Right kidney (tissue), 1 donor: ENCODE results near the gene DCDC2C.

Source experiments
- DNase-seq: peaks from one replicate; pipeline ENCODE4 v3.0.0-alpha.2; 2016

Gene DCDC2C

DNA sequence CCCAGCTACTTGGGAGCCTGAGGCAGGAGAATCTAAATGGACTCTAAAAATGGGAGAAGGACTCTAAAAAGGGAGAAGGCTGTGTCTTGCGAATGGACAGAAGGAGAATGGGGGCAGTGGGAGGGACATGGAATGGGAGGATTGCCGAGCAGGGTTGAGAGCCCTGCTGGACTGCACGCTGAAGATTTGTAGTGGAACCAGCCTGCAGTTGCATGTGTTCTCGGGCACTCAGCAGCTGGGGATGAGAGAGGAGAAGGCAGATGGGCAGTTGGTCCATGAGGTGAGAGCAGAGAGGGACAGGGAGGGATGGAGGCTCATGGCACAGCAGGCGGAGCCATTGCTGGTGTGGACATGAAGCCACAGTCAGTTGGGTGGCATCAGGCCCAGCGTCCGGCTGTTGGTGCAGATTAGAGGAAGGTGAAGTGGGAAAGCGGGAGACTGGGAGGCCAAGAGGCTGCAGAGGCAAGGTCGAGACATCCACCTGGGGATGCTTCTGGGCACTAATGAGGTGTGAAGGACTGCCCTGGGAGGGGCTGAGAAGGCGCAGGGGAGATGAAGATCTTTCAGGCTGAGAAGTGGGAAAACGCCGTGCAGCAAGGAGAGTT, 40.7 kb downstream of the DCDC2C start:
- DNase-seq = no peak

DNA sequence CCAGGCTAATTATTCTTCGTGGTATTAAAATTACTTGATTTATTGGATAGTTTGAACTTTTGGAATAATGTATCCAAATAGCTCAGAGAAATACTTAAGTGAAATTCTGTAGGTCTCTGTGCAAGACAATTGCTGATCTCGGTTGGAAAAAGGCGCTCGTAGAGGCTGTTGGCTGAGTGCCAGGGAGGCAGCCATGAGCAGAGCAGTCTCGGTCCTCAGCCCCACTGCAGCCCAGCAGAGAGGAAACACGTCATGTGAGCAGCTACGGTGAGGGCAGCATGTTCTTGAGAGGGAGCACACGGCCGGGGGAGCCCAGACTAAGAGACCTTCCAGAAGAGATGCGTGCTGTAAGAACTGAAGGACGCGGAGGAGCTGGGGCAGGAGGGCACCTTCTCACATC, 42.5 kb downstream of the DCDC2C start:
- DNase-seq = no peak

GRCh38 chr2:3747032-3747654, 43.8 kb downstream of the DCDC2C start:
- no peak for DNase-seq

- DNase-seq = no peak
Measured at GRCh38 chr2:3747826-3748225, 44.5 kb downstream of the DCDC2C start.

DNA sequence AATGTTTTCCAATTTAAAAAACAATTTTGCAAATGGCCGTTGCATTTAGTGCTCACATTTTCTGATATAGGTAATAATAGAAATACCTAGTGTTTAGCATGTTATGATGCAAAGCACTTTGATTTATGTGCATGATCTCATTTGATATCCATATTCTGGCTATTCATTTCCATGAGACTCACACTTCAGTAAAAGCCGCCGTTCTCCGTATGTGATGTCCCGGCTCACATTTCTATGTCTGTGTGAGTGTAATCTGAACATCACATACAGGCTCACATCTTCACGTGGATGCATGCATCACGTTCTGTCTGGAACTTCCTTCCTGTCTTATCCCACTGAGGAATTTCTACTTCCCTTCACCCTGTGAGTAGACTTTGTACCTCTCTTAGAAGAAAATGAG, 45.8 kb downstream of the DCDC2C start:
- DNase-seq = no peak

DNA sequence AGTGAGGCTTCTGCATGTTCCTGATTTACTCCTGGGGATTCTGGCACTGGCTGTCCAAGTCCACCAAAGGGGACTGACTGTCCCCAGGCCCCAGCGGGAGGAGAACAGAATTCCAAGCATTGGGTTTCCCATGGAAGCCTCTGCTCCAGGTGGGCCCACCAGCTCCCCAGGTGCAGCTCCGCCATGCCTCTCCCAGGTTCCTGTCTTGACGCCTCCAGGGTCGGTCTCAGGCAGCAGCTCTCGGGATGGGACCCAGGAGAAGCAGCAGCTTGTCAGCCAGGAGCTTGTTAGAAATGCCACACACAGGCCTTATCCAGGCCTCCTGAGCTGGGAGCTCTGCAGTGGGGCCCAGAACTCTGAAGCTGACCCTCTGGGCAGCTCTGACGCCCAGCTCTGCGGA, 47.9 kb downstream of the DCDC2C start:
- no peak for DNase-seq

GRCh38 chr2:3751806-3752205, 48.4 kb downstream of the DCDC2C start:
- no peak for DNase-seq

- DNase-seq = no peak
Measured at GRCh38 chr2:3752376-3752775, 49.0 kb downstream of the DCDC2C start.

DNA sequence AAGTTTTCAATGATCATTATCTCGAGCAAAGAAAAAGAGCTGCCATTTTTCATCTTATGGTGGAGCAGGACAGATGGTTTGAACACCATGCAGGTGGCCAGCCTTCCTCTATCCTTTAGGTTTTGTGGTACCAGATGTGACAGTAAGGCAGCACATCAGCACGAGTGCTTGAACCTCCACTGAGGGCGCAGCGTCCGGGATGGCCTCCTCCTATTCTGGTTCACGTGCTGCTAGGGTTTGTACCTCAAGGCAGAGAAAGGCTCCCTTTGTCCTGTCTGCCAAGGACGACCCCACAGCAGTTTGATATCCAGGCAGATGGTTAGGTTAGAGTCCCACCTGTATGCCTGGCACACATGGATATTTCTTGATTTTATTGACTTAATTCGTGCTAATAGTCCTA, 50.2 kb downstream of the DCDC2C start:
- DNase-seq = no peak

GRCh38 chr2:3754280-3754679, 50.9 kb downstream of the DCDC2C start:
- DNase-seq = no peak

GRCh38 chr2:3754795-3755194, 51.4 kb downstream of the DCDC2C start:
- DNase-seq = no peak

DNA sequence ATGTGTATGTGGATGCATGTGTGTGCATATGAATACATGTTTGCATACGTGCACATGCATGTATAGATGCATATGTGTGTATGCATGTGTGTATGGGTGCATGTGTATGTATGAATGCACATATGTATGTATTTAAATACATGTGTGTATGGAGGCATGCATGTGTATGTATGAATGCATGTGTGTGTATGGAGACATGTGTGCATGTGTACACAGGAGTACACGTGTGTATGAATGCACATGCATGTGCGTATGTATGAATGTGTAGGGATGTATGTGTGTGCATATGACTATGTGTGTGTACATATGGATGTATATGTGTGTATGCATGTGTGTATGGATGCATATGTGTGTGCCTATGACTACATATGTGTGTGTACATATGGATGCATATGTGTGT, 51.9 kb downstream of the DCDC2C start:
- no peak for DNase-seq

DNA sequence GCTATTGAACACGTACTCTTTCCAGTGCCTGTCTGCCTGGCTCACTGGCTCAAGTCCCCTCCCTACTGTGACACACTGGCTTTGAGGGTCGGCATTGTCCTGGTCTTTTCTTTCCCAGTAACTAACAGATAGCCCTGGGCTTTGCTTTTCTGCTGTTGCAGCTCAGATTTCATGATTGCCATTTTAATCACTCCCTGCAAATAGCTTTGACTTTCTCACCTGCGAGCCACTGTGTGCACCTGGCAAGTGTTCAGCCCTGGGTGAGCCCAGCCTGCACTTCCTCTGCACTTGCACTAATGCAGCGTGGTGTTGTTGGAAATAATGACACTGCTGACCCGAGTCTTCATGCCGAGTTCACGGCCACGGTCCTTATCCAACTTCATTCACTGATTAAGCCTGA, 52.9 kb downstream of the DCDC2C start:
- peak; percentile 33 for DNase-seq

GRCh38 chr2:3758906-3759305, 55.5 kb downstream of the DCDC2C start:
- no peak for DNase-seq

- no peak for DNase-seq
Measured at GRCh38 chr2:3759331-3759730, 56.0 kb downstream of the DCDC2C start.

- no peak for DNase-seq
Measured at GRCh38 chr2:3759761-3760160, 56.4 kb downstream of the DCDC2C start.

DNA sequence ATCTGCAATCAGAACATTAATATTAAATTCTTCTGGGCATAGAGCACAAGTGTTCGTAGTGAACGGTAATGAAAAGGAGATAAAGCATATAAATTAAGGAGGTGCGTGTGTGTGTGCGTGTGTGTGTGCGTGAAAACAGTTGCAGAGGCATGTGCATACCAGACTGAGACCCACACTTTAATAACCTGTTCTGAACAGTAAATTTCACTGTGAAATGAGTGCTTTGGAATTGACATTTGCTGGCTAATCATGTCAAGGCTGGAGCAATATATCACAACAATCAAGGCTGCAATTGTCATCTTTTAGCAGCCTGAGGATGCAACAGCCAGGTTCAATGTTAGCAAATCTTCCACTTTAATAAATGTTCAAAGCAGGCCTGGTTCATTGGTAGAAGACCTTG, 57.9 kb downstream of the DCDC2C start:
- no peak for DNase-seq

DNA sequence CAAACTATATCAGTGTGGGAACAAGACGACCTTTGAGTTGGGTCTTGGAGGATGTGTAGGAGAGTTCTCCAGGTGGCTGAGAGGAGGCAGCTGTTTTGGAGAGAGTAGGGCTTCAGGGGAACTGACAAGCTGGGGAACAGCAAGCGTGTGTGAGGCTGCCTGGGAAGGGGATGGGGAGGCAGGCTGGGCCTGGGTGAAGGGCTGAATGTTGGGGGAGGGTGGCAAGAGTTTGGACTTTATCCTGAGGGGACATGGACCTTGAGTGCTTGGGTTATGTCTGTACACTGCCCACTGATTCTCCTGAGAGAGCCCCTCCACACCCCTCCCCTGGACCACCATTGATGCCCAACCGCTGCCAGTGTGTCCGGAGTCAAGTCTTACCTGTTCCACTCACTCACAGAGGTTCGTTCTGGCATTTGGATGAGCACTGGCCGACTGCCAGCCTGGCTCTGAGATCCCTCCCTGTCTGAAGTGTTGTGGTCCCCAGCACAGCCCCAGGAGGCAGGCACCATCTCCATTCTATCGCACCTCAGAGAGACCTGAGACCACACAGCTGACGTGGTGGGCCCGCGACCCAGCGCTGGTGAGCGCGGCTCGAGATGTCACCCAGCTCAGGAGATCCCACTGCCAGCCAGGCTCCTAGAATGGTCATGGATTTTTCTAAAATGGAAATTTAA, 59.5 kb downstream of the DCDC2C start:
- no peak for DNase-seq

GRCh38 chr2:3766824-3767223, 63.4 kb downstream of the DCDC2C start:
- DNase-seq = no peak

GRCh38 chr2:3768960-3769765, 65.8 kb downstream of the DCDC2C start:
- no peak for DNase-seq

DNA sequence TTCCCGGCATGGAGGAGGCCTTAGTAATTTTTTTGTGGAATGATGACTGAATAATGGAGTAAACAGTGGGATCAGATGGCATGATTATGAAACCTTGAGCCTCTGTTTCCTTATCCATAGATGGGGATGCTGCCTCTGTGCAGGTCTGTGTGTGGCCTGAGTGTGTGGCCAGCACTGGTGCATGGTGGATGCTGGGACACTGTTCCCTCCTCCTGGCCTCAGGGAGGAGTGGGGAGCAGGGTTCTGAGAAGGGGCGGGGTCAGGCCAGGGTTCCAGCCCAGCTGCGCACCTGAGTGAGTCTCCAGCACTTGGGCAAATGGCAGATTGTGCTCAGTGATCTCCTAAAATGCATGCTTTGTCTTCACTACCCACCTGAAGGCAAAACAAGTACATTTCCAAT, 66.4 kb downstream of the DCDC2C start:
- no peak for DNase-seq

GRCh38 chr2:3770724-3771415, 67.5 kb downstream of the DCDC2C start:
- DNase-seq = no peak

GRCh38 chr2:3771576-3771975, 68.2 kb downstream of the DCDC2C start:
- DNase-seq = no peak
